ENCODE measurements around the gene LRRC40.

The LRRC40 gene

GRCh38 chr1:70117046-70117445 is 88.3 kb downstream of the LRRC40 start:
- Histone ChIP-seq H3K4me1 (no peaks in the 10 kb centered on the region), H3K36me3 (no peaks in the 10 kb centered on the region), H3K27me3 (peaks cover 5% of the 10 kb centered on the region; the same call in 1 of the 2 replicates), H3K4me3 (ENCODE audit: low read depth, low read length) (no peak overlapping the region), H3K9me3 (no peaks in the 10 kb centered on the region)
- DNase-seq, result no peak
- TF ChIP-seq CTCF (IDR thresholded peaks at IDR 0.05; ENCODE audit: low read depth, low read length), result no peak

- no peaks in the 10 kb centered on the region for H3K27me3 ChIP-seq
- H3K4me3 ChIP-seq (ENCODE audit: low read depth, low read length), result no peak overlapping the region
- H3K4me1 ChIP-seq, result no peaks in the 10 kb centered on the region
- H3K36me3 ChIP-seq, result no peaks in the 10 kb centered on the region
- DNase-seq, result no peak
- no peak for TF ChIP-seq CTCF (IDR thresholded peaks at IDR 0.05; ENCODE audit: low read depth, low read length)
- H3K9me3 ChIP-seq, result no peaks in the 10 kb centered on the region
Measured at GRCh38 chr1:70115315-70115714, 90.1 kb downstream of the LRRC40 start.

- TF ChIP-seq CTCF (IDR thresholded peaks at IDR 0.05; ENCODE audit: low read depth, low read length), result peak; percentile 40
- Histone ChIP-seq H3K4me1 (no peaks in the 10 kb centered on the region), H3K27me3 (no peaks in the 10 kb centered on the region), H3K4me3 (ENCODE audit: low read depth, low read length) (no peak overlapping the region), H3K9me3 (no peaks in the 10 kb centered on the region), H3K36me3 (no peaks in the 10 kb centered on the region)
- peak; percentile 5 for DNase-seq
Measured at GRCh38 chr1:70112838-70113237, 92.5 kb downstream of the LRRC40 start.

GRCh38 chr1:70109241-70109640 is 96.1 kb downstream of the LRRC40 start:
- Histone ChIP-seq H3K4me1 (no peaks in the 10 kb centered on the region), H3K4me3 (ENCODE audit: low read depth, low read length) (no peak overlapping the region), H3K36me3 (no peaks in the 10 kb centered on the region), H3K9me3 (no peaks in the 10 kb centered on the region), H3K27me3 (no peaks in the 10 kb centered on the region)
- no peak for TF ChIP-seq CTCF (IDR thresholded peaks at IDR 0.05; ENCODE audit: low read depth, low read length)
- DNase-seq, result no peak

DNA sequence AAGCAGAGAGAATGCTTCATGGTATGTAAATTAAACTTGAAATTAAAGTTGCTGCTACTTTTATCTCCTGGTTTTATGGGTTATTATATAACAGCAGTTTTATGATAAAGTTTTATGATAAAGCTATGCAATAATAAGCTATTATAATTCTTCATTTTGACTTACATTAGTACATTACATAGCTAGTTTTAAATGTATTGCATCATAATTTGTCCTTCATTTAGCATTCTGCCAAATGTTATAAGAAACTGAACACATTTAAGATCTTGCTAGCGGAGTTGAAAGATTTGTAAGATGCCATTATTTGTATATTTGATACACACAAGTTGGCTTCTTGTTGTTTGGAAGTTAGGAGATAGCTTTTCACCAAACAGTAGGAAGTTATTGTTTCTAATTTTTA is 101.6 kb downstream of the LRRC40 start:
- no peak for DNase-seq
- H3K27me3 ChIP-seq, result no peaks in the 10 kb centered on the region
- no peaks in the 10 kb centered on the region for H3K9me3 ChIP-seq
- H3K4me3 ChIP-seq (ENCODE audit: low read depth, low read length), result no peak overlapping the region
- no peak for TF ChIP-seq CTCF (IDR thresholded peaks at IDR 0.05; ENCODE audit: low read depth, low read length)
- H3K36me3 ChIP-seq, result no peaks in the 10 kb centered on the region
- H3K4me1 ChIP-seq, result no peaks in the 10 kb centered on the region

DNA sequence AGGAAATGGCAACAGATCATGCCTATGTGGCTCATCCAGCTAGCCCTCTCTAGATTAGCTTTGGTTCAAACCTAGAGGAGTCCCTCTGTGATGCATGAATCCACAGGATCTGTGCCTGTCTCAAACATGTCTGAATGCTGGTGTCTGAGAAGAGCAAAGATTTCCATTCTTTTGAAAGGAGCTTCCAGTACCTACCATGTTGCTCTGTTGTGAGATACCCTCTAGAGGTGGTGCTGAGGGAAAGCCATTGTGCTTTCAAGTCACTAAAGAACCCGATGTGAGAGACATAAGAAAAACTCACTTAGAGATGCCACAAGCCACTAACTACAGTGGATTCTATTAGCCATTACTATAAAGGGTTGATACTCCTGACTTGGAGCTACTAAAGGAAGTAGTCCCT is 103.6 kb downstream of the LRRC40 start:
- no peak for TF ChIP-seq CTCF (IDR thresholded peaks at IDR 0.05; ENCODE audit: low read depth, low read length)
- no peaks in the 10 kb centered on the region for H3K36me3 ChIP-seq
- no peak overlapping the region for H3K4me3 ChIP-seq (ENCODE audit: low read depth, low read length)
- H3K4me1 ChIP-seq, result no peaks in the 10 kb centered on the region
- H3K9me3 ChIP-seq, result no peaks in the 10 kb centered on the region
- DNase-seq, result no peak
- H3K27me3 ChIP-seq, result no peaks in the 10 kb centered on the region
